Nephron (organoid): Measurements from ENCODE around the gene MTERF4.

Experiments used
- H3K27ac Mint-ChIP-seq, 3 experiments: 2 replicates each; pipeline ENCODE4 v1.8.0; 2020; ENCODE audit warnings: mixed read lengths in 3 of 3, mild to moderate bottlenecking in 2 of 3, moderate library complexity in 1 of 3
- H3K27me3 Mint-ChIP-seq: 2 replicates; pipeline ENCODE4 v1.8.0; 2021; ENCODE audit warnings: low read depth, mild to moderate bottlenecking, moderate library complexity, mixed read lengths
- H3K36me3 Mint-ChIP-seq: 2 replicates; pipeline ENCODE4 v1.8.0; 2020; ENCODE audit warnings: low read depth, mixed read lengths
- H3K4me1 Mint-ChIP-seq: 2 replicates; pipeline ENCODE4 v1.8.0; 2020; ENCODE audit warnings: mixed read lengths
- H3K4me3 Mint-ChIP-seq, 3 experiments: 2 replicates each; pipeline ENCODE4 v1.8.0; 2020; ENCODE audit warnings: mild to moderate bottlenecking in 3 of 3, mixed read lengths in 3 of 3, moderate library complexity in 2 of 3
- H3K9me3 Mint-ChIP-seq: 2 replicates; pipeline ENCODE4 v1.8.0; 2020; ENCODE audit warnings: mixed read lengths
- CTCF ChIP-seq, 3 experiments: fragments of 200-600 bp; sonication (generic); IDR thresholded peaks; one replicate each; pipeline ENCODE4 v1.5.0; 2021; ENCODE audit warnings: antibody characterized with exemption in 3 of 3; ENCODE audit not compliant: unreplicated experiment in 3 of 3

Gene MTERF4

DNA sequence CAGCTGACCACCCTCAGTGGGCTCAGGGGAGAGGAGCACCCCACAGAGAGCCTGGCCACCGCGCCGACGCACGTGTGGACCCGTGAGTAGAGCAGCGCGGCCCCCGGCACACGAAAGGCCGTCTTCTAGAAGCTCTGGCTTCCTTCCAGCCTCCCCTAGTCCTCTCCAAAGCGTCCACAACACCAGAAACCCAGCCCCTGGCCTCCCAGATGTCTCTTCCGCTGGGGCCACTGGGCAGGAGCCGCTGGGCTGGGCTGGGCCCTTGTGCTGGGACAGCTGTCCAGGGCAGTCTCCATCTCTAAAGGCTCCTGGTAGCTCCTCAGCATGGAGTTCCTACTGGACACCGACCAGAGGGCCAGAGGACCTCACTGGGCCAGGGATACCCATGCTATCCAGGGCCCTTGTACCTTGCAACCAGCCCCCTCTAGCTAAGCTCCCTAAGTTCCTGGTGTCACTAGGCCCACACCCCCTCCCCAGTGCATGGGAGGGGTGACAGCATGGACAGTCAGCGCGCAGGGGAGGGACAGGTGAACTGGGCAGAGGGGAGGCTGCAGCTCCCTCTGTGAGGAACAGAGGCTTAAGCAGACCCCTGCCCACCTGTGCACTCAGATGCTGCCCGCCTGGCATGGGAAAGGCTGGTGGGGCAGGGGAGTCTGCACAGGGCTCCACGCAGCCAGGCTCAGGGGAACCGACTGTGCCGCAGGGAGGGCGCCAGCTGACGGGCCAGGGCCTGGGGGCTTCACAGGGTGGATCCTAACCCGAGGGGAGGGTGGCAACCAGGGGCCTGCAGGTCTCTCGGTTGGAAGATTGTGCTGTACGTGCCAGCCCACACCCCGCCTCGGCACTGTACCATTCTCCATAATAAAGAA, 32.9 kb downstream of the MTERF4 start:
- Mint-ChIP-seq H3K27ac (no peak overlapping the region), H3K27me3 (peaks cover 10% of the 10 kb centered on the region), H3K36me3 (peaks cover 4% of the 10 kb centered on the region), H3K9me3 (no peaks in the 10 kb centered on the region), H3K4me1 (no peaks in the 10 kb centered on the region), H3K4me3 (no peak overlapping the region)
- no peak for TF ChIP-seq CTCF (IDR thresholded peaks at IDR 0.05; ENCODE audit: unreplicated experiment in 3 of 3)

- peaks cover 14% of the 10 kb centered on the region for H3K27me3 Mint-ChIP-seq
- no peak overlapping the region for H3K4me3 Mint-ChIP-seq
- H3K9me3 Mint-ChIP-seq: no peaks in the 10 kb centered on the region
- H3K27ac Mint-ChIP-seq: no peak overlapping the region
- no peaks in the 10 kb centered on the region for H3K36me3 Mint-ChIP-seq
- H3K4me1 Mint-ChIP-seq: no peaks in the 10 kb centered on the region
- TF ChIP-seq CTCF (IDR thresholded peaks at IDR 0.05; ENCODE audit: unreplicated experiment in 3 of 3): no peak
Observed at GRCh38 chr2:241068136-241068941, 33.7 kb downstream of the MTERF4 start.

DNA sequence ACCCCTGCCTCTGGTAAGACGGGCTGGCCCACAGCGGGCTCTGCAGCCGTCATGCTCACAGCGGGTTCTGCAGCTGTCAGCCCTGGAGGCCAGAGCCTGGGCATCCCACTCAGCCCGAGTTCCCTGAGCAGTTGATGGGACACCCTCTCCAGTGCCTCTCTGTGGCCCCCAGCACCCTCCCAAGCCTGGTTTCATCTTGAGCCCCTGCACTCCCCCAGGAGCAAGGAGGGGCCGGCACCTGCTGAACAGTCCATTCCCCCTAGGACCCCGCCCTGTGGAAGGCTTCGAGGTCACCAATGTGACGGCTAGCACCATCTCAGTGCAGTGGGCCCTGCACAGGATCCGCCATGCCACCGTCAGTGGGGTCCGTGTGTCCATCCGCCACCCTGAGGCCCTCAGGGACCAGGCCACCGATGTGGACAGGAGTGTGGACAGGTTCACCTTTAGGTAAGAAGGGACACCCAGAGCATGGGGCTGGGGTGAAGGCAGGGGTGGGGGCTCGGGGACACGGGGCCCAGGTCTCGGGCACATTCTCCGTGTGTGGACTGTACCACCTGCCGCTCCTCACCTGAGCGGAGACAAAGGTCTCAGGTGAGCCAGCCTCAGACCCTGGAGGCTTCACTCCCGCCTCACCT, 34.5 kb downstream of the MTERF4 start:
- Mint-ChIP-seq H3K27ac (no peak overlapping the region), H3K27me3 (peaks cover 18% of the 10 kb centered on the region), H3K36me3 (no peaks in the 10 kb centered on the region), H3K4me1 (no peaks in the 10 kb centered on the region), H3K4me3 (no peak overlapping the region), H3K9me3 (no peaks in the 10 kb centered on the region)
- no peak for TF ChIP-seq CTCF (IDR thresholded peaks at IDR 0.05; ENCODE audit: unreplicated experiment in 3 of 3)

GRCh38 chr2:241066893-241067341, 35.2 kb downstream of the MTERF4 start:
- TF ChIP-seq CTCF (IDR thresholded peaks at IDR 0.05; ENCODE audit: unreplicated experiment in 3 of 3): no peak
- Mint-ChIP-seq H3K36me3 (no peaks in the 10 kb centered on the region), H3K4me3 (no peak overlapping the region), H3K27me3 (peaks cover 20% of the 10 kb centered on the region), H3K9me3 (no peaks in the 10 kb centered on the region), H3K27ac (no peak overlapping the region), H3K4me1 (no peaks in the 10 kb centered on the region)

- no peak overlapping the region for H3K27ac Mint-ChIP-seq
- no peak for TF ChIP-seq CTCF (IDR thresholded peaks at IDR 0.05; ENCODE audit: unreplicated experiment in 3 of 3)
- no peaks in the 10 kb centered on the region for H3K9me3 Mint-ChIP-seq
- H3K27me3 Mint-ChIP-seq: peaks cover 20% of the 10 kb centered on the region
- no peak overlapping the region for H3K4me3 Mint-ChIP-seq
- no peaks in the 10 kb centered on the region for H3K4me1 Mint-ChIP-seq
- no peaks in the 10 kb centered on the region for H3K36me3 Mint-ChIP-seq
Observed at GRCh38 chr2:241066171-241066892, 35.8 kb downstream of the MTERF4 start.
